Stimulated activated CD8-positive, alpha-beta memory T cell treated with anti-CD3 and anti-CD28 coated beads, Interleukin-12 subunit alpha, Interleukin-12 subunit beta, amount 100 ng/mL, for 4 hours (primary cell): ENCODE data around the gene H1-8.

Source experiments
- DNase-seq: peaks from one replicate; pipeline ENCODE4 v3.0.0-alpha.2; 2020; ENCODE audit warnings: low read depth

The H1-8 gene

GRCh38 chr3:129594907-129595390 lies 52.0 kb downstream of the H1-8 start:
- DNase-seq: no peak

GRCh38 chr3:129595544-129596193 lies 52.7 kb downstream of the H1-8 start:
- DNase-seq: no peak

GRCh38 chr3:129596194-129597086 lies 53.5 kb downstream of the H1-8 start:
- DNase-seq: no peak

- no peak for DNase-seq
These were observed 54.4 kb downstream of the H1-8 start for GRCh38 chr3:129597087-129597999.

GRCh38 chr3:129598000-129598381 lies 55.0 kb downstream of the H1-8 start:
- no peak for DNase-seq

GRCh38 chr3:129598484-129598883 lies 55.5 kb downstream of the H1-8 start:
- DNase-seq: no peak

- no peak for DNase-seq
These were observed 56.1 kb downstream of the H1-8 start for GRCh38 chr3:129599073-129599472.

GRCh38 chr3:129599607-129600006 lies 56.6 kb downstream of the H1-8 start:
- no peak for DNase-seq

GRCh38 chr3:129600348-129600747 lies 57.4 kb downstream of the H1-8 start:
- DNase-seq: no peak
